HG03135 (cell line): ENCODE measurements around the gene HNMT.
"Not testable (repeated sequence)": the region's sequence is repeated elsewhere in the genome, so short reads cannot be mapped to it uniquely, and the experiment has no call there.

Source experiments
- ATAC-seq: cut with Tn5 transposase; IDR thresholded peaks from one replicate; pipeline ENCODE4 v1.9.1; 2021; ENCODE audit warnings: mild to moderate bottlenecking, moderate library complexity; ENCODE audit not compliant: unreplicated experiment

Gene HNMT

GRCh38 chr2:137945229-137945628 lies 19.0 kb upstream of the HNMT start:
- ATAC-seq = no peak

GRCh38 chr2:137946227-137946626 lies 18.0 kb upstream of the HNMT start:
- no peak for ATAC-seq

DNA sequence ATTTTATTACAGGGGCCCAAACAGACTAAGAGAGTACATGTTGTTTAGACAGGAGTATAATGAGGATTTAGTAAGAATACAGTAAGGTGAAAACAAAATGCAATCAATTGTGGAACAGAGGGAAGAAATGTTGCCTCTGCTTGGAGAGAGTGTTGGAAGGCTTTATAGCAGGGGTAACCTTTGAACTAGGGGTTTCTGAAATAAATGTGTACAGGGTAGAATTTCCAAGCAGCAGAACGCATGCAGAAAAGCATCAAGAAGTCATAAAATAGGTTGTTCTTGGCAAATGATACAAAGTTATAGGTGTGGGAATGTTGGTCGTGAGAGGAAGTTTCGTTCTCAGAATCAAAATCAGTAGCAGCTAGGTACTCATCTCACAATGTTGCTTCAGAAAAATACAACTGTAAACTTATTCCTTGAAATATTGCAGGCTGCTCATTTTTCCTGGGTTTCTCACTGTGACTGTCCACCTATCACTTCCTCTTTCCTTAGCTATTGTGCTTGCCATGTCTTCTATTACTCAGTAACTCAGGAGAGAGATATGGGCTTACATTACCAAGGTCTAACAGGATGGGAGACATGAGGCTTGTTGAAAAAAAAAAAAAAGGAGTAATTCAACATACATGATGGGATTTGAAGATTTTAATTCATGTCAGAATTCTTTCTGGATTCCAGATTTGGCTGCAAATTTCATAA lies 17.1 kb upstream of the HNMT start:
- ATAC-seq = peak; percentile 30

DNA sequence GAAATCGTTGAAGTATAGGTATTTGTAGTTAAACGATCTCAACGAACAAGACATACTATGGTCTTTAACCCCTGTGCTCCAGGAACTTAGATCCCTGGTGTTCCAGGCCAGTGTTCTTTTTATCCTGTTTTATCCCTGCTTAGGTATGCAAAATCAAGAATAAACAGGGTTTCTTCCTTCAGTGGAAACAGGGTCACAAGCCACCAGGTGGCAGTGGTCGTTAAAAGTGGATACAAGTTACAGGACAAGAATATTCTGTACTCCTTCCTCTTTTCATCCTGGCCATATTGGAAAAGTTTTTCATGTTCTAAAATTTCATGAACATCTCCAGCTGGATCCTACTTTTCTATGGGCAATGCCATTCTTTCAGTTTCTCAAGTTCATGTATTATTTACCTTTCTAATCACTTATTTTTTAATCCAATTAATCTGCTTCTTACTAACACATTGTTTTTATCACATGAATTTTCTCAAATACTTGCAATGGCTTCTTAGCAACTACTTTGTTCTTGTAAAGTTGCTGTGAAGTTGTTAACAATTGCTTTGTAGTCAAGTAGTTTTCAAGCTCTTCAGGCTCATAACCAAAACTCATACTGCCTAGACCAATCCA lies 16.4 kb upstream of the HNMT start:
- ATAC-seq = peak; percentile 49

DNA sequence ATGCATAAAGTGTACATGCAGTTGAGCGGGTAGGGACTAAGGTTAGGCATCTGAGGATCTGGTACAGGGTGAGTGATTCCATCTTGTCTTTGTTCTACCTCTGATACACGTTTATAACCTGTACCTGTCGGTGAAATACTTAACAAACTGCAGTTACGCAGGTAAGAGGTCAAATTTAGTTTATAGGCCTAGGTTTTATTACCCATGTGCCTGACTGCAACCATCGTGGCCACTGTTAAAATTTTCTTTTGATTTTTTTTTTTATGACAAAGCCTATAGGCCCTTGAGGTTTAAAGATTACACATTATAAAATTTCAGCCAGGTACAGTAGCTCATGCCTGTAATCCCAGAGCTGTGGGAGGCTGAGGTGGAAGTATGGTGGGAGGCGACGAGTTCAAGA lies 15.4 kb upstream of the HNMT start:
- no peak for ATAC-seq

DNA sequence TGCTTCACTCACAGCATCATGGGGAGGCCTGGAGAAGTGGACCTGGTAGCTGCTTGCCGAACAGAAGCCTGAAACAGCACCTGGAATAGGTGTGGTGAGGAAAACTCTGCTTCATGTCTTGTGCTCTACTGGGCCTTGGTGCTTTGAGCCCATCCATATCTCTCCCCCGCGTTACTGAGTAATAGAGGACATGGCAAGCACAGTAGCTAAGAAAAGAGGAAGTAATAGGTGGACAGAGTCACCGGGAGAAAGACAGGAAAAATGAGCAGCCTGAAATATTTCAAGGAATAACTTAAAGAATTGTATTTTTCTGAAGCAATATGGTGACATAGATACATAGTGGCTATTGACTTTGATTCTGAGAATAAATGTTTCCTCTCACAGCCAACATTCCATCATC lies 14.0 kb upstream of the HNMT start:
- ATAC-seq = no peak

GRCh38 chr2:137951586-137951985 lies 12.7 kb upstream of the HNMT start:
- ATAC-seq = no peak

DNA sequence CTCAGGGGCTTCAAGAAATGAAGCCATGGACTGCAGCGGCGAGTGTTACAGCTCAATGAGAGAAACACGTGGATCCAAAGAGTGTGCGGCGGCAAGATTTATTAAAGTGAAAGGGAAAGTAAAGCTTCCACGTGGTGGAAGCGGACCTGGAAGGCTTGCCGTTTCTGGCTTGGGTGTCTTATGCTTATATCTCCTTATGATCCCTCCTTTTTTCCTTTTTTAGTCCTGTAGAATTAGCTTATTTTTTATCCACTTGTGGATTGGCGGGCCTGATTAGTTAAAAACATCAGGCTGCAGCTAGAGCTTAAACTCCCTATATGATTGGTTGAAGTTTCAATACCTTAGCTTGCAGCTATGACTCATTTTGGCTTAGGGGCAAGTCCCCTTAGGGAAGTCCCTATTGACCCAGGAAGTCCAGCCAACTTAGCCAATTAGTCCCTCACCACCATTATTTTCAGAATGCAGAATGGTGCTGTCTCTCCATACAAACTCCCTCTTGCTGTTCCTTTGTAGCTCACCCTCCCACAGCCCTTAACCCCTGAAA lies 11.6 kb upstream of the HNMT start:
- ATAC-seq = peak; percentile 41

DNA sequence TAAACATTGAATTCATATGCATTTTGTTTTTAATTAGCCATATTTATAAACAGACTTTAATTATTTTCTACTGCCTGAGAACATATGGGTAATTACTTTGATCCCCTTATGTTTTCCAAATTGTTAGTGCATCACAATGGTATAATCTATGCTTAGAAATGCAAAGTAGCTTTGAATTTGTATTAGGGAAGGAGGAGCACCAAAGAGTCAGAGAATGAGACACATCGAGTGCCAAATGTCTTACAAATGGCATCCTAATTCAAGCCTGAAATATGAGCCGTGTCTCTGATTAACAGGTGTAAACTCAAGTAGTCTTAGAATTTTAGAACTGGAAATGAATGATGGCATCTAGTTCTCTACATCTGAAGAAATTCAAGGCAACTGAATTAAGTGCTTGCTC lies 8.7 kb upstream of the HNMT start:
- ATAC-seq = no peak

- no peak for ATAC-seq
Measured at GRCh38 chr2:137957033-137957432, 7.2 kb upstream of the HNMT start.

GRCh38 chr2:137959166-137959565 lies 5.1 kb upstream of the HNMT start:
- no peak for ATAC-seq

GRCh38 chr2:137960223-137960622 lies 4.0 kb upstream of the HNMT start:
- ATAC-seq = no peak

DNA sequence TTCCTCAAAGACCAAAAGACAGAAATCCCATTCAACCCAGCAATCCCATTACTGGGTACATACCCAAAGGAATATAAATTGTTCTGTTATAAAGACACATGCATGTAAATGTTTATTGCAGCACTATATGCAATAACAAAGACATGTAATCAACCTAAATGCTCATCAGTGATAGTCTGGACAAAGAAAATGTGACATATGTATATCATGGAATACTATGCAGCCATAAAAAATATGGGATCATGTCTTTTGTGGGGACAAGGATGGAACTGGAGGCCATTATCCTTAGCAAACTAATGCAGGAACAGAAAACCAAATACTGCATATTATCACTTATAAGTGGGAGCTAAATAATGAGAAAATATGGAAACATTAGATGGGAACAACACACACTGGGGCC lies 2.7 kb upstream of the HNMT start:
- no peak for ATAC-seq

DNA sequence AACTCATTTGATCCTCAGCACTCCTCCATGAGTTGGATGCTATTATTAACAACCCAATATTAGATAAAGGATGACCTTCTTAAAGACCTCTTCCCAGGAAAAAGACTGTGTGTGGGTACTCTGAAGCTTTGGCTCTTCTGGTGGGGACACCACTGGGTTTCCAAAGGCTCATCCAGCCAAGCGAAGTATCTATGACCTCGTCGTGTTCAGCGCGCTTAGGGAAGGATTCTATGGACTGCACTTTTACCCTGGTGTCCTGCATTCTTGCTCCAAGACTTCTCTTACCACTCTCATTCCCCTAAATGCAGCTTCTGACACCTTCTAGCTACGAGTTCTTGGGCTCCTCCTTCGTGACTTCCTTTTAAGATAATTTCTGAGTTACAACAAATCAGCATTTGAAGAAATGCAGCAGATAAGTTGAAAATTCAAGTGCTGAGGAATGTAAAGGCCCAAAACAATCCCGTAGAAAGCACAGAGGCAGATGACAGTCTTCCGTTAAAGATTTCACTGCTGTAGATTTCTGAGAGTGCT lies 673 bp upstream of the HNMT start:
- no peak for ATAC-seq

DNA sequence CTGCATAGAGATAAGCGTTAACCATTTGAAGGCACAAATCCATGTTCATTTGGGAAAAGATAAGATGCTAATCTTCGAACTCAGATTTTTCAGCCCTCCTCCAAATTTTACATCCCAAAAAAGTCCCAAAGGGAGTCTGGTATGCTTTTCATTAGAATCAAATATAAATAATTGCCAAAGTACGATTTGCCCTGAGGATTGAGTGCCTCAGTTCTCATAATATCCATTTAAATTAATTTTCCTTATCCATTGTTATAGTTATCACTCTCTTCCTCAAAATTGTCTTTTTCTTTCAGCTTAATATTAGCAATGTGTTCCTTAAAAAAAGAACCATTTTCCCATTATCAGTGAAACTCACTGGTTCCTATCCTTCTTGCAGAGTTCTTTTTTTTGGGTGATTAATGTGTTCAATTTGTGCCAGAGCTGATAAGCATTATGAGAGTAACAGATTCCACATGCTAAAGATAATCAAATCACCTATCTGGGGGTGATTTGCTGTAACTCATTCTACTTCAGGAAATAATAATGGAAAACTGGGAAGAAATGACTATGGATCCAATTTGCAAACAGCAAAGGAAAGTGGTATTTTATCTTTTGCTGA lies 686 bp downstream of the HNMT start:
- ATAC-seq = no peak

DNA sequence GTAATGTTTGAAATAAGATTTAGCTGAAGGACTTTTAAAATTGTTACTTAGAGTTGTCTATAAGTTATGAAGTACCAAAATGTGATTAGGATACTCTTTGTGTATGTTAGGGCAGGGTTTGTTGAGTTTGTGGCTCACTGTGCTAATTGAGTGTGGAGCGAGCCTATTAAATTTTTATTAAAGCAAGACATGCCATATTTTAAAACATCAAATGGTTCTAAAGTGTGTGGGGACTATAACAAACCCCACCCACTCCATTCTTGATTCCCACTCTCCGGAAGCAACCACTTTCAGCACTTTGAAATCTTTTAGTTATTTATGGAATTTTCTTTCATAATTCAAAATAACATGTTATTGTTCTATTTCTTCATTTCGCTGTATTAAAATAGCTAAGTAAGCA lies 1.8 kb downstream of the HNMT start:
- ATAC-seq = no peak

DNA sequence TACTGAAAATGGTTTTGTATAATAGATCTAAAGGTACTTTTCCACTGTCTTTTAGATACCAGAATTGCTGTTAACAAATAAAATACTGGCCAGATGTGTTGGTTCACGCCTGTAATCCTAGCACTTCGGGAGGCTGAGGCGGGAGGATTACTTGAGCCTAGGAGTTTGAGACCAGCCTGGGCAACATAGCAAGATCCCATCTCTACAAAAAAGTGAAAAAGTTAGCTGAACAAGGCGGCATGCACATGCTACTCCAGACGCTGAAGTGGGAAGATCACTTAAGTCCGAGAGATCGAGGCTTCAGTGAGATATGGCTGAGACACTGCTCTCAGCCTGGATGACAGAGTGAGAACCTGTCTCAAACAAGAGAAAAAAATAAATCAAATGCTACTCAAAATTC lies 2.8 kb downstream of the HNMT start:
- ATAC-seq = no peak

DNA sequence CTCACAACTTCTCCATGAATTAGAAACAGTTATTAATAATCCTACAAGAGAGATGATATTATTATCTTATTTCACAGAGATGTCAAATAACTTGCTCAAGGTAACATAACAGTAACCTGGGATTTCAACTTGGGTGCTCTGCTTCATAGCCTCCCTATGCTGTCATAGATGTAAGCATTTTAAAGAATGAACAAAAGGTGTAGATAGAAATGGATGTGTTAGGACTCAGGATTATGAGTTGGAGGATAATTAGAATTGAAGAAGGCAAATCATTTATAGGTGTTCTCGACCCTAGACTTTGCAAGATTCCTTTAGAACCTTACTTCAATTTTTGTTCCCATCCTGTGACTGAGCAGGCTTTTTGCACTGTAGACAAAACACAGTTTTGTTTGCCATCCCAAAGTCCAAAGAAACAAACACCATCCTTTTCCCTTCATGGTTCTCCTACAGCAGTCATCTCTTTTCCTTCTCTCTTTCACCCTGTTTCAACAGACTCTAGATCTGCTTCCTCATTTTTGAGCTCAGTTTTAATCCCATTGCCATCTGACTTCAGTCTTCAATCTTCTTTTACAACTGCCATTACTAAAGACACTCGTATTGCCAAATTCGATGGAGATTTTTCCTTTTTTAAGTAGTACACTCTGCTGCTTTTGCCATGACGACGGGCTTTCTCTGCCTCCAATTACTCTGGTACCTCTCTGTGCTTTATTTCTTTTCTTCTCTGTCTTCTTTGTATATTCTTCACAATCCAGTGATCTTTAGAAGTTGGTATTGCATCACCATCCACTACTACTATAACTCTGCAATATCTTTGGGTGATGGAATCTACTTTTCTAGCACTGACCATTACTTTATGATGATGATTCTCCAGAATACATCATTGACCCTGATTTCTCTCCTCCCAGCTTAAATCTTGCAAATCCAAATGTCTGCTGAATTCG lies 4.5 kb downstream of the HNMT start:
- ATAC-seq = no peak

GRCh38 chr2:137969418-137969765 lies 5.1 kb downstream of the HNMT start:
- ATAC-seq = no peak

GRCh38 chr2:137969876-137970275 lies 5.6 kb downstream of the HNMT start:
- no peak for ATAC-seq

DNA sequence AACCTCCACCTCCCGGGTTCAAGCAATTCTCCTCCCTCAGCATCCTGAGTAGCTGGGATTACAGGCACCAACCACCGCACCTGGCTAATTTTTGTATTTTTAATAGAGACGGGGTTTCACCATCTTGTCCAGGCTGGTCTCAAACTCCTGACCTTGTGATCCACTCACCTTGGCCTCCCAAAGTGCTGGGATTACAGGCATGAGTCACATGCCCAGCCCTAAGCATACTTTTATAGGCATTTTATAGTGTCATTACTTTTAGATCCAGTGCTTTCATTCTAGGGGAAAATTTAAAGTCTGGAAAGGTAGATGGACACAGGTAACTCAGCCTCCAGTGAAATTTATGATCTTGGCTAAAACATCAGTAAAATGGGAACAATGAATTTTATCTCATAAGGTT lies 7.0 kb downstream of the HNMT start:
- not testable (repeated sequence) for ATAC-seq
